Caco-2 (cell line): ENCODE measurements around the gene PLCB1. TPM values are rescaled to one million over a fixed set of nuclear protein-coding genes. Genes with fewer than 3 reads are reported as not detected.

Experiments
- BruUV-seq: library from RNA; stranded (reverse); fragments of 400-500 nt; replicated peaks from 2 replicates; lab custom pipeline; 2021; lab: Mats Ljungman, UMichigan
- CTCF ChIA-PET: fragments of 300-600 bp; sonication (Branson Sonifier 250); formaldehyde crosslinking; loops from one replicate; lab custom pipeline; 2022; ENCODE audit warnings: antibody characterized with exemption; lab: Charles Lee
- POLR2A ChIA-PET: fragments of 300-600 bp; sonication (Branson Sonifier 250); formaldehyde crosslinking; loops from one replicate; lab custom pipeline; 2022; ENCODE audit warnings: antibody characterized with exemption; lab: Charles Lee
- DNase-seq, 2 experiments: peaks; one replicate each; pipeline versions ENCODE4 v3.0.0 to v3.0.0-alpha.2; 2020 to 2022
- H3K27me3 ChIP-seq: replicated peaks from 2 replicates; pipeline ENCODE4 v1.6.0; 2011; ENCODE audit warnings: low read length; ENCODE audit not compliant: control insufficient read depth, insufficient read depth
- H3K36me3 ChIP-seq: 2 replicates; pipeline ENCODE4 v1.5.1; 2011; ENCODE audit warnings: low read length; ENCODE audit not compliant: control insufficient read depth, insufficient read depth
- H3K4me1 ChIP-seq: fragments of 250-450 bp; sonication (Bioruptor Pico); 2 replicates; pipeline ENCODE4 v1.5.1; 2020; ENCODE audit warnings: mild to moderate bottlenecking
- H3K4me3 ChIP-seq: 2 replicates; pipeline ENCODE4 v1.5.1; 2011; ENCODE audit warnings: low read depth, mild to moderate bottlenecking, control low read depth, low read length
- H3K9me3 ChIP-seq: fragments of 250-450 bp; sonication (Bioruptor Pico); 2 replicates; pipeline ENCODE4 v1.5.1; 2020; ENCODE audit warnings: mild to moderate bottlenecking, moderate library complexity
- H3K27ac Mint-ChIP-seq: one replicate; pipeline ENCODE4 v1.8.0; 2022; ENCODE audit warnings: mixed read lengths; ENCODE audit not compliant: unreplicated experiment
- H3K27me3 Mint-ChIP-seq: one replicate; pipeline ENCODE4 v1.8.0; 2022; ENCODE audit warnings: mixed read lengths; ENCODE audit not compliant: insufficient read depth, unreplicated experiment
- H3K36me3 Mint-ChIP-seq: one replicate; pipeline ENCODE4 v1.8.0; 2022; ENCODE audit warnings: mild to moderate bottlenecking, mixed read lengths; ENCODE audit not compliant: insufficient read depth, unreplicated experiment
- H3K4me1 Mint-ChIP-seq: one replicate; pipeline ENCODE4 v1.8.0; 2022; ENCODE audit warnings: low read depth, mixed read lengths; ENCODE audit not compliant: unreplicated experiment
- H3K4me3 Mint-ChIP-seq: one replicate; pipeline ENCODE4 v1.8.0; 2022; ENCODE audit warnings: mild to moderate bottlenecking, moderate library complexity, mixed read lengths; ENCODE audit not compliant: unreplicated experiment
- H3K9me3 Mint-ChIP-seq: one replicate; pipeline ENCODE4 v1.8.0; 2022; ENCODE audit warnings: mixed read lengths; ENCODE audit not compliant: unreplicated experiment
- CTCF ChIP-seq, 2 experiments: fragments of 200-600 bp in 1 of 2; IDR thresholded peaks; 1 replicate in 1 of 2; 2 replicates in 1 of 2; pipeline versions ENCODE4 v1.5.1 to v1.8.0; 2011 to 2022; ENCODE audit warnings: antibody characterized with exemption in 1 of 2, control low read depth in 1 of 2, inconsistent platforms in 1 of 2, low read depth in 1 of 2, low read length in 1 of 2, mild to moderate bottlenecking in 1 of 2, moderate library complexity in 1 of 2; ENCODE audit not compliant: insufficient read depth in 1 of 2, severe bottlenecking in 1 of 2, unreplicated experiment in 1 of 2
- intact Hi-C: fragments of 100-400 bp; cut with micrococcal nuclease; formaldehyde crosslinking; loops from one replicate; pipeline ENCODE4 v1.10.0; 2022; ENCODE audit not compliant: unreplicated experiment
- total RNA-seq: library from RNA; stranded (reverse); gene quantifications from 2 replicates; pipeline ENCODE4 v1.2.3, GENCODE V29; 2022

PLCB1 gene
- total RNA-seq, 1 experiment from 2014 or later: 105 TPM

- intact Hi-C loops: no loop called here
- no TSS peak for BruUV-seq
- no peaks in the 10 kb centered on the region for H3K9me3 Mint-ChIP-seq
- no peaks in the 10 kb centered on the region for H3K9me3 ChIP-seq
- peaks cover 5% of the 10 kb centered on the region for H3K36me3 Mint-ChIP-seq
- H3K4me3 ChIP-seq: no peak overlapping the region
- no peak for DNase-seq
- ChIA-PET CTCF (no interaction called here), POLR2A (no interaction called here)
- H3K27me3 ChIP-seq: no peaks in the 10 kb centered on the region
- no peak overlapping the region for H3K4me3 Mint-ChIP-seq
- TF ChIP-seq CTCF (IDR thresholded peaks at IDR 0.05; ENCODE audit: insufficient read depth in 1 of 2, low read depth in 1 of 2, low read length in 1 of 2, severe bottlenecking in 1 of 2, unreplicated experiment in 1 of 2): no peak
- H3K36me3 ChIP-seq: no peaks in the 10 kb centered on the region
- no peak overlapping the region for H3K27ac Mint-ChIP-seq
- peaks cover 14% of the 10 kb centered on the region for H3K4me1 Mint-ChIP-seq
- H3K4me1 ChIP-seq: peaks cover 12% of the 10 kb centered on the region
- H3K27me3 Mint-ChIP-seq: no peaks in the 10 kb centered on the region
These were observed 203.0 kb downstream of the PLCB1 start for GRCh38 chr20:8335059-8335458.

GRCh38 chr20:8335495-8336195 lies 203.6 kb downstream of the PLCB1 start:
- POLR2A ChIA-PET: no interaction called here
- Histone ChIP-seq H3K27me3 (no peaks in the 10 kb centered on the region), H3K36me3 (no peaks in the 10 kb centered on the region), H3K4me1 (peaks cover 7% of the 10 kb centered on the region), H3K4me3 (no peak overlapping the region), H3K9me3 (no peaks in the 10 kb centered on the region)
- Mint-ChIP-seq H3K27ac (no peak overlapping the region), H3K36me3 (peaks cover 5% of the 10 kb centered on the region), H3K9me3 (no peaks in the 10 kb centered on the region), H3K27me3 (no peaks in the 10 kb centered on the region), H3K4me1 (peaks cover 10% of the 10 kb centered on the region), H3K4me3 (no peak overlapping the region)
- CTCF ChIA-PET: no interaction called here
- BruUV-seq: no TSS peak
- intact Hi-C loops: no loop called here
- no peak for DNase-seq
- TF ChIP-seq CTCF (IDR thresholded peaks at IDR 0.05; ENCODE audit: insufficient read depth in 1 of 2, low read depth in 1 of 2, low read length in 1 of 2, severe bottlenecking in 1 of 2, unreplicated experiment in 1 of 2): no peak

- intact Hi-C loops: no loop called here
These were observed 207.3 kb downstream of the PLCB1 start for GRCh38 chr20:8339349-8339748.

More at GRCh38 chr20:8339349-8339748, 207.3 kb downstream of the PLCB1 start:
- POLR2A ChIA-PET: no interaction called here
- H3K27me3 ChIP-seq: no peaks in the 10 kb centered on the region
- CTCF ChIA-PET: no interaction called here
- H3K27me3 Mint-ChIP-seq: no peaks in the 10 kb centered on the region
- H3K9me3 Mint-ChIP-seq: no peaks in the 10 kb centered on the region
- TF ChIP-seq CTCF (IDR thresholded peaks at IDR 0.05; ENCODE audit: insufficient read depth in 1 of 2, low read depth in 1 of 2, low read length in 1 of 2, severe bottlenecking in 1 of 2, unreplicated experiment in 1 of 2): no peak
- no peaks in the 10 kb centered on the region for H3K36me3 ChIP-seq
- no peak for DNase-seq
- H3K36me3 Mint-ChIP-seq: no peaks in the 10 kb centered on the region
- no peaks in the 10 kb centered on the region for H3K9me3 ChIP-seq
- H3K4me3 Mint-ChIP-seq: no peak overlapping the region
- H3K4me3 ChIP-seq: no peak overlapping the region
- H3K4me1 Mint-ChIP-seq: peaks cover 8% of the 10 kb centered on the region
- BruUV-seq: no TSS peak
- no peak overlapping the region for H3K27ac Mint-ChIP-seq
- H3K4me1 ChIP-seq: peaks cover 4% of the 10 kb centered on the region; the same call in 1 of the 2 replicates
